Omental fat pad (tissue), 4 donors: ENCODE measurements around the gene RASGRP4. TPM values are rescaled to one million over a fixed set of nuclear protein-coding genes. Genes with fewer than 3 reads are reported as not detected.

Experiments used
- ATAC-seq: fragments of 150-250 bp; one replicate; pipeline ENCODE4 v1.9.1; 2016; ENCODE audit warnings: mild to moderate bottlenecking, moderate library complexity; ENCODE audit not compliant: low FRiP score
- DNase-seq: peaks from one replicate; pipeline ENCODE4 v3.0.0-alpha.2; 2019; ENCODE audit warnings: low spot score
- CTCF ChIP-seq, 3 donors: fragments of 450-650 bp; IDR thresholded peaks; one replicate each; pipeline ENCODE4 v1.5.1; 2016 to 2017; ENCODE audit warnings: antibody characterized with exemption in 3 of 3, mild to moderate bottlenecking in 3 of 3, moderate library complexity in 2 of 3
- total RNA-seq, 4 donors: library from RNA; depleted of rRNA; stranded (reverse); fragments of >200 nt; gene quantifications; one replicate each; pipeline ENCODE4 v1.1.0, GENCODE V29; 2016

Gene RASGRP4
- total RNA-seq, 4 donors from 2014 or later: 5.8 to 27.6 (median 8.9) TPM

- TF ChIP-seq CTCF (IDR thresholded peaks at IDR 0.05): no peak
- no peak for DNase-seq
- no peak for ATAC-seq
These were observed 31.2 kb upstream of the RASGRP4 start for GRCh38 chr19:38457202-38457601.

DNA sequence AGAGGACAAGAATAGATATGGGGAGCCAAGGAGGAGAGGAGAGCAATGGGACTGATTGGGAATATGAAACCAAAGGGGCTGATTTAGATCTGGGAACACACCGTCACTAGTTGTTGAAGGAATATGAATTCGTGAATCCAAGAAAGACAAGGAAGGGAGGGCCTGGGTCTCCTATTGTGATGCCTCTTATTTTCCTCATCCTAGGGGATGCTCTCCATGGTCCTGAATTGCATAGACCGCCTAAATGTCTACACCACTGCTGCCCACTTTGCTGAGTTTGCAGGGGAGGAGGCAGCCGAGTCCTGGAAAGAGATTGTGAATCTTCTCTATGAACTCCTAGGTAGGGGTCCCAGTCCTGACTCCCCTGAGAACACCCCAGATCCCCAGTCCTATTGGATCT lies 29.0 kb upstream of the RASGRP4 start:
- no peak for ATAC-seq
- no peak for DNase-seq

DNA sequence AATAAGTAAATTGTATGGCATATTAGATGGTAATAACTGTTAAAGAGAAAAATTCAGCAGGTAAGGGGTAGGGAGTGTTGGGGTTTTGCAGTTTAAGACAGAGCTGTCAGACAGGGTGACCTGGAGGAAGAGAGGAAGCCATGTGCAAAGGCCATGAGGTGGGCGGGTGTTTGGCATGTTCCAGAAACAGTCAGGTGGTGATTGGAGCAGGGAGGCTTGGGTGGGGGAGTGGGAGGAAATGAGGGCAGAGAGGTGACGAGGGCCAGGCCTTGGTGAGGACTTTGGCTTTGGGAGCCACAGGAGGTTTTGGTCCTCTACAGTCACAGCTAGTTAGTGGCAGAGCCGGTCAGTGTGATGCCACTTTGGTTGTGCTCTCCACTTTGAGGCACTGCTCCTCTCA lies 27.6 kb upstream of the RASGRP4 start:
- TF ChIP-seq CTCF (IDR thresholded peaks at IDR 0.05): no peak
- no peak for DNase-seq
- ATAC-seq: no peak

More for the DNA sequence above, 29.0 kb upstream of the RASGRP4 start:
- TF ChIP-seq CTCF (IDR thresholded peaks at IDR 0.05): no peak

DNA sequence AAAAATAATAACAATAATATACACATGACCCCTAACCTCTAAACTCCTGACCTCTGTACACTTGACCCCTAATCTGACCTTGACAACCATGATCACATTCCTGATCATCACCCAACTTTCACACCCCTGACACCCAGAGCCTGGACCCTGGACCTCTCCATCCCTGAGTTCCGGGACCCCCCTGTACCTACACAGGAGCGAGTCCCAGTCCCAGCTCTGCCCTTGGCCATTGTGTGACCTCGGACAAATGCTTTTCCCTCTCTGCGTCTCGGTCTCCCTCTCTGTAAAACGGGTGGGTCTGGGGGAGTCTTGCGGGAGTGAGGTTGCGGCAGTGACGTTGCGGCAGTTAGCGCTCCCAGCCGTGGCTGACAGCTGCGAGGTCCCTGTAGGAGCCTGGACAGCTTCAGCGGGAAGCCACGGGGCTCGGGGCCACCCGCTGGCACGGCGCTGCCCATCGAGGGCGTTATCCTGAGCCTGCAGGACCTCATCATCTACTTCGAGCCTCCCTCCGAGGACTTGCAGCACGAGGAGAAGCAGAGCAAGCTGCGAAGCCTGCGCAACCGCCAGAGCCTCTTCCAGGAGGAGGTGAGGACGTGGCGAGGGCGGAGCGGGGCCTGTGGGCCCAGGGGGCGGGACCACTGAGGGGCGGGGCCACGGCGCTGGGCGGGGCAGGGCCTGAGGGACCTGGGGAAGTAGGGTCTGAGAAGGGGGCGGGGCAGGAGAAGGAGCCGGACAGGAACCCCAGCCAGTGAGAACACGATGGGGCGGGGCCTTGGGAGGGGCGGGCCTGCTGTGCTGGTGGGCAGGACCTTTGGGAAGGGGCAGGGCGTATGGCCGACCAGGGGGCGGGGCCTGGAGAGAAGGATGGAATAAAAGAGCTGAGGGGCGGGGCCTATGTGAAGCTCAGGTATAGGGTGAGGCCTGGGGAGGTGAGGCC lies 26.7 kb upstream of the RASGRP4 start:
- ATAC-seq (no peak), DNase-seq (no peak)
- no peak for TF ChIP-seq CTCF (IDR thresholded peaks at IDR 0.05)

- ATAC-seq (no peak), DNase-seq (no peak)
- TF ChIP-seq CTCF (IDR thresholded peaks at IDR 0.05): no peak
These were observed 25.6 kb upstream of the RASGRP4 start for GRCh38 chr19:38451629-38452028.

- DNase-seq (no peak), ATAC-seq (no peak)
- no peak for TF ChIP-seq CTCF (IDR thresholded peaks at IDR 0.05)
These were observed 25.0 kb upstream of the RASGRP4 start for GRCh38 chr19:38451036-38451435.

DNA sequence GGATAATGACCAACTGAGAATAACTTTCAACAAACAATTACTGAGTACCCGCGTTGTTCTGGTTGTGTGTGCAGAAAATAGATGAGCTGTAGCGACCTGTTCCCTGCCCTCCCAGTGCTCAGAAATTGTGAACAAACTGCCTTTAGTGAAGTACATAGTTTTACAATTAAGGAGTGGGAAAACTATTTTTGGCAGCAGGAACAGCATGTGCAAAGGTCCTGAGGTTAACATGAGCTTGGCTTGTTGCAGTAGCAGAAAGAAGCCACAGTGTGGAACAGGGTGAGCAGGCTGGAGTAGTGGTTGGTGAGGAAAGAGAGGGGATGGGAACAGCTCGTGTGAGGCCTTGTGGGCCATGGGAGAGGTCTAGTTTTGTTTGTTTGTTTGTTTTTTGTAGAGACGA lies 23.5 kb upstream of the RASGRP4 start:
- no peak for ATAC-seq
- DNase-seq: no peak
- TF ChIP-seq CTCF (IDR thresholded peaks at IDR 0.05): no peak
